Osteocyte (in vitro differentiated cells): ENCODE data around the gene AVPR2. TPM values are rescaled to one million over a fixed set of nuclear protein-coding genes. Genes with fewer than 3 reads are reported as not detected.

ENCODE experiments used
- DNase-seq: peaks from one replicate; pipeline ENCODE4 v3.0.0; 2021; ENCODE audit warnings: mixed read lengths; ENCODE audit not compliant: unreplicated experiment; ENCODE audit errors: extremely low spot score
- H3K27ac Mint-ChIP-seq: one replicate; pipeline ENCODE4 v1.8.0; 2021; ENCODE audit warnings: mild to moderate bottlenecking, mixed read lengths; ENCODE audit not compliant: unreplicated experiment
- H3K27me3 Mint-ChIP-seq: one replicate; pipeline ENCODE4 v1.8.0; 2021; ENCODE audit warnings: mixed read lengths; ENCODE audit not compliant: unreplicated experiment
- H3K36me3 Mint-ChIP-seq: one replicate; pipeline ENCODE4 v1.8.0; 2021; ENCODE audit warnings: mixed read lengths; ENCODE audit not compliant: unreplicated experiment
- H3K4me1 Mint-ChIP-seq: one replicate; pipeline ENCODE4 v1.8.0; 2021; ENCODE audit warnings: mixed read lengths; ENCODE audit not compliant: unreplicated experiment
- H3K4me3 Mint-ChIP-seq: one replicate; pipeline ENCODE4 v1.8.0; 2021; ENCODE audit warnings: mild to moderate bottlenecking, moderate library complexity, mixed read lengths; ENCODE audit not compliant: unreplicated experiment
- H3K9me3 Mint-ChIP-seq: one replicate; pipeline ENCODE4 v1.8.0; 2021; ENCODE audit warnings: mixed read lengths; ENCODE audit not compliant: unreplicated experiment
- CTCF ChIP-seq: fragments of 200-600 bp; sonication (generic); IDR thresholded peaks from 2 replicates; pipeline ENCODE4 v1.5.0; 2021; ENCODE audit warnings: antibody characterized with exemption, mild to moderate bottlenecking, moderate library complexity
- total RNA-seq: library from RNA; stranded (reverse); gene quantifications from 2 replicates; pipeline ENCODE4 v1.2.1, GENCODE V29; 2021

AVPR2 gene
- total RNA-seq, 1 donor from 2014 or later, result not detected

- Mint-ChIP-seq H3K4me1 (no peaks in the 10 kb centered on the region), H3K9me3 (no peaks in the 10 kb centered on the region), H3K4me3 (no peak overlapping the region), H3K27ac (no peak overlapping the region), H3K36me3 (no peaks in the 10 kb centered on the region), H3K27me3 (no peaks in the 10 kb centered on the region)
- no peak for DNase-seq
- no peak for TF ChIP-seq CTCF
Observed at GRCh38 chrX:153909024-153909979, 4.8 kb downstream of the AVPR2 start.

GRCh38 chrX:153909980-153910360, 5.5 kb downstream of the AVPR2 start:
- H3K4me3 Mint-ChIP-seq, result no peak overlapping the region
- no peak for TF ChIP-seq CTCF
- H3K9me3 Mint-ChIP-seq, result no peaks in the 10 kb centered on the region
- no peaks in the 10 kb centered on the region for H3K4me1 Mint-ChIP-seq
- no peaks in the 10 kb centered on the region for H3K36me3 Mint-ChIP-seq
- H3K27ac Mint-ChIP-seq, result no peak overlapping the region
- DNase-seq, result no peak
- H3K27me3 Mint-ChIP-seq, result no peaks in the 10 kb centered on the region

- Mint-ChIP-seq H3K36me3 (no peaks in the 10 kb centered on the region), H3K27ac (no peak overlapping the region), H3K9me3 (no peaks in the 10 kb centered on the region), H3K4me3 (no peak overlapping the region), H3K27me3 (no peaks in the 10 kb centered on the region), H3K4me1 (no peaks in the 10 kb centered on the region)
- TF ChIP-seq CTCF, result no peak
- DNase-seq, result no peak
Observed at GRCh38 chrX:153910446-153910845, 6.0 kb downstream of the AVPR2 start.

- H3K9me3 Mint-ChIP-seq, result no peaks in the 10 kb centered on the region
- no peaks in the 10 kb centered on the region for H3K27me3 Mint-ChIP-seq
- no peak for DNase-seq
- no peaks in the 10 kb centered on the region for H3K36me3 Mint-ChIP-seq
- TF ChIP-seq CTCF, result no peak
- H3K4me3 Mint-ChIP-seq, result no peak overlapping the region
- H3K4me1 Mint-ChIP-seq, result no peaks in the 10 kb centered on the region
- no peak overlapping the region for H3K27ac Mint-ChIP-seq
Observed at GRCh38 chrX:153911798-153912197, 7.3 kb downstream of the AVPR2 start.

- H3K27ac Mint-ChIP-seq, result no peak overlapping the region
- TF ChIP-seq CTCF, result no peak
- H3K36me3 Mint-ChIP-seq, result no peaks in the 10 kb centered on the region
- H3K27me3 Mint-ChIP-seq, result no peaks in the 10 kb centered on the region
- H3K4me3 Mint-ChIP-seq, result no peak overlapping the region
- no peak for DNase-seq
- H3K9me3 Mint-ChIP-seq, result no peaks in the 10 kb centered on the region
- H3K4me1 Mint-ChIP-seq, result no peaks in the 10 kb centered on the region
Observed at GRCh38 chrX:153913211-153913610, 8.7 kb downstream of the AVPR2 start.
